Chondrocyte (in vitro differentiated cells): ENCODE data around the gene AGPAT1. TPM values are rescaled to one million over a fixed set of nuclear protein-coding genes. Genes with fewer than 3 reads are reported as not detected.

ENCODE experiments used
- DNase-seq: peaks from one replicate; pipeline ENCODE4 v3.0.0; 2021; ENCODE audit warnings: mixed read lengths, low spot score
- H3K27ac Mint-ChIP-seq: one replicate; pipeline ENCODE4 v1.8.0; 2021; ENCODE audit warnings: mild to moderate bottlenecking, moderate library complexity, mixed read lengths; ENCODE audit not compliant: unreplicated experiment
- H3K27me3 Mint-ChIP-seq: 2 replicates; pipeline ENCODE4 v1.8.0; 2021; ENCODE audit warnings: low read depth, mixed read lengths
- H3K36me3 Mint-ChIP-seq: 2 replicates; pipeline ENCODE4 v1.8.0; 2021; ENCODE audit warnings: low read depth, mixed read lengths
- H3K4me1 Mint-ChIP-seq: 2 replicates; pipeline ENCODE4 v1.8.0; 2021; ENCODE audit warnings: low read depth, mild to moderate bottlenecking, mixed read lengths
- H3K4me3 Mint-ChIP-seq: one replicate; pipeline ENCODE4 v1.8.0; 2021; ENCODE audit warnings: mild to moderate bottlenecking, moderate library complexity, mixed read lengths; ENCODE audit not compliant: unreplicated experiment
- H3K9me3 Mint-ChIP-seq: 2 replicates; pipeline ENCODE4 v1.8.0; 2021; ENCODE audit warnings: low read depth, mixed read lengths
- total RNA-seq: library from RNA; stranded (reverse); gene quantifications from 3 replicates; pipeline ENCODE4 v1.2.1, GENCODE V29; 2021
- TF ChIP-seq, protein P1 (sequence below): fragments of 200-600 bp; sonication (generic); IDR thresholded peaks from 2 replicates; pipeline ENCODE4 v1.5.0; 2021; ENCODE audit warnings: antibody characterized with exemption, mild to moderate bottlenecking, moderate library complexity

The AGPAT1 gene
- total RNA-seq, 1 donor from 2014 or later = 67.0 TPM

DNA sequence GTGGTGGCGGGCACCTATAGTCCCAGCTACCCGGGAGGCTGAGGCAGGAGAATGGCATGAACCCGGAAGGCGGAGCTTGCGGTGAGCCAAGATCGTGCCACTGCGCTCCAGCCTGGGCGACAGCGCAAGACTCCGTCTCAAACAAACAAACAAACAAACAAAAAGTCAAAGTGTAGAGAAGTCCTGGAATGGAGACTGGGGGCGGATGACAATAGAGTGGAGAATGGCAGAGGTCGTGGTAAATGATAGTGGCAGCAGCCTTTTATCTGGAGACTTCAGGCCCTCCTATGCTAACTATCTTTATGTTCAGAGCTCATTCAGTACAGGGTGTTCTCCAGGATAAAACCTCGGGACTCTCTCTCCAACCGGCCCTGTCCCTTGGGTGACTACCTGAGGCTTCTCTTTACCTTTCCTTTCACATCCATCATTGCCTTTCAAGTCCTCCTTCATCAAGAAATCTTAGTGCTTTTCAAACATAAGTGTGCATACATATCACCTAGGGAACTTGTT, 44.4 kb downstream of the AGPAT1 start:
- Mint-ChIP-seq H3K27me3 (no peaks in the 10 kb centered on the region), H3K9me3 (no peaks in the 10 kb centered on the region), H3K4me1 (peaks cover 41% of the 10 kb centered on the region), H3K36me3 (no peaks in the 10 kb centered on the region), H3K4me3 (no peak overlapping the region), H3K27ac (no peak overlapping the region)
- DNase-seq = no peak
- TF ChIP-seq, protein P1, sequence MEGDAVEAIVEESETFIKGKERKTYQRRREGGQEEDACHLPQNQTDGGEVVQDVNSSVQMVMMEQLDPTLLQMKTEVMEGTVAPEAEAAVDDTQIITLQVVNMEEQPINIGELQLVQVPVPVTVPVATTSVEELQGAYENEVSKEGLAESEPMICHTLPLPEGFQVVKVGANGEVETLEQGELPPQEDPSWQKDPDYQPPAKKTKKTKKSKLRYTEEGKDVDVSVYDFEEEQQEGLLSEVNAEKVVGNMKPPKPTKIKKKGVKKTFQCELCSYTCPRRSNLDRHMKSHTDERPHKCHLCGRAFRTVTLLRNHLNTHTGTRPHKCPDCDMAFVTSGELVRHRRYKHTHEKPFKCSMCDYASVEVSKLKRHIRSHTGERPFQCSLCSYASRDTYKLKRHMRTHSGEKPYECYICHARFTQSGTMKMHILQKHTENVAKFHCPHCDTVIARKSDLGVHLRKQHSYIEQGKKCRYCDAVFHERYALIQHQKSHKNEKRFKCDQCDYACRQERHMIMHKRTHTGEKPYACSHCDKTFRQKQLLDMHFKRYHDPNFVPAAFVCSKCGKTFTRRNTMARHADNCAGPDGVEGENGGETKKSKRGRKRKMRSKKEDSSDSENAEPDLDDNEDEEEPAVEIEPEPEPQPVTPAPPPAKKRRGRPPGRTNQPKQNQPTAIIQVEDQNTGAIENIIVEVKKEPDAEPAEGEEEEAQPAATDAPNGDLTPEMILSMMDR = no peak

DNA sequence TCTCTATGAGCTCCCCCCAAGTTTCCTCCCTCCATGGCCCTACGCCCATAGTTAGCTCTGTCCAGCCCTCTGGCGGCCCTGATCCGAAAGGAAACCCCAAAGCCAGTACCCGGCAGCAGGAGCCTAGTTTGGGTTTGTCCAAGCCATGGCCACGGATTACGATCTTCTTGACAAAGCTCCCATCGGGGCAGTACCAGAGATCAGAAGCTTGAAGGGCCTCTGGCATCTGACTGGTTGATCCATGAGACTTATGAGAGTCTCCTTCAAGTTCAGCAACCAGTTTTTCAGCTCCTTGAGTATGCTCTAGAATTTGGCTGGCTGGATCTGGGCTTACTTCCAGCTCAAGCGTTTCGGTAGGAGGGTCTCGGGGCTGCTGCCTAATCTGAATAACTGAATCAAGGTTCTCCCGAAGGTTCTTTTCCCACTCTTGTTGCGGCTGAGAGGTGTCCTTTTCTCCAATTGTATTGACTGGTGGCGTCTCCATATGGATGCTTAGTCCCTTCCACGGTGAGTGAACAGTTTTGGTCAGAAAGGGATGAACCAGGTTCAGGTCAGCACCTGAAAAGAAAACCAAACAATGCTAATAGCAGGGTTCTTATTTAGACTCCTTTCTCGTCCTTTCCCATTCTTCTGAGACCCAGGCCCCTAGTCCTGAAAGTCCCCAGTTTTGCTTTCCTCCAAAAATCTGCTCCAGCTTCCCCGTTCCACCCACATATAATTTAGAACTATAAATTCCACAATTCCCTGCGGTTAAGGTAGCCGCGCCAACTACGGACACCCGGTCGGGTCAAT, 46.4 kb downstream of the AGPAT1 start:
- Mint-ChIP-seq H3K9me3 (no peaks in the 10 kb centered on the region), H3K36me3 (peaks cover 5% of the 10 kb centered on the region), H3K4me1 (peaks cover 45% of the 10 kb centered on the region), H3K27me3 (no peaks in the 10 kb centered on the region), H3K4me3 (peak overlapping the region; percentile 90), H3K27ac (peak overlapping the region; percentile 99)
- TF ChIP-seq, protein P1 = no peak
- DNase-seq = no peak

DNA sequence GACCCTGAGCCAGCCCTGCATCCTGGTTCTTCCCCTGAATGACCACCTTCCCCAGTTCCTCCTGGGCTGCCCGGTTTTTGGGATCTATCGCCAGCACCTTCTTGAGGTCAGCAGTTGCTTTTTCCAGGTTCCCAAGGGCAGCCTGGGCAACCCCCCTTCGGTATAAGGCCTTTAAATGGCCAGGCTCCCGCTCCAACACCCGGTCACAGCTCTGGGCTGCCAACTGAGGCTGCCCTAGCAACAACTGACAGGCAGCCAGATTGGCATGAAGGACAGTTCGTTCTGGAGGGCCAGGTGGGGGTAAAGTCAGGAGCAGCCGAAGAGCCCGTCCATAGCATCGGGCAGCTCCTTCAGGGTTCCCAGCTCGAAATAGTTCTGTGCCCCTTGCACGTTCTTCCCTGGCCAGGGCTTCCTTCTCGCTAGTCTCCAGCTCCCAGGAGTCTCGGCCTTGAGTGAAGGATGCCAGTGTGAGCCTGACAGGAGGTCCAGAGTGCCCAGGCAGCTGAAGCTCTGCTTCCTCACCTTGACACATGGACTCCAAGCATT, 47.1 kb downstream of the AGPAT1 start:
- Mint-ChIP-seq H3K36me3 (peaks cover 9% of the 10 kb centered on the region), H3K4me3 (peak overlapping the region; percentile 99), H3K9me3 (no peaks in the 10 kb centered on the region), H3K4me1 (peaks cover 41% of the 10 kb centered on the region), H3K27me3 (no peaks in the 10 kb centered on the region), H3K27ac (peak overlapping the region; percentile 99)
- TF ChIP-seq, protein P1 = no peak
- DNase-seq = no peak

DNA sequence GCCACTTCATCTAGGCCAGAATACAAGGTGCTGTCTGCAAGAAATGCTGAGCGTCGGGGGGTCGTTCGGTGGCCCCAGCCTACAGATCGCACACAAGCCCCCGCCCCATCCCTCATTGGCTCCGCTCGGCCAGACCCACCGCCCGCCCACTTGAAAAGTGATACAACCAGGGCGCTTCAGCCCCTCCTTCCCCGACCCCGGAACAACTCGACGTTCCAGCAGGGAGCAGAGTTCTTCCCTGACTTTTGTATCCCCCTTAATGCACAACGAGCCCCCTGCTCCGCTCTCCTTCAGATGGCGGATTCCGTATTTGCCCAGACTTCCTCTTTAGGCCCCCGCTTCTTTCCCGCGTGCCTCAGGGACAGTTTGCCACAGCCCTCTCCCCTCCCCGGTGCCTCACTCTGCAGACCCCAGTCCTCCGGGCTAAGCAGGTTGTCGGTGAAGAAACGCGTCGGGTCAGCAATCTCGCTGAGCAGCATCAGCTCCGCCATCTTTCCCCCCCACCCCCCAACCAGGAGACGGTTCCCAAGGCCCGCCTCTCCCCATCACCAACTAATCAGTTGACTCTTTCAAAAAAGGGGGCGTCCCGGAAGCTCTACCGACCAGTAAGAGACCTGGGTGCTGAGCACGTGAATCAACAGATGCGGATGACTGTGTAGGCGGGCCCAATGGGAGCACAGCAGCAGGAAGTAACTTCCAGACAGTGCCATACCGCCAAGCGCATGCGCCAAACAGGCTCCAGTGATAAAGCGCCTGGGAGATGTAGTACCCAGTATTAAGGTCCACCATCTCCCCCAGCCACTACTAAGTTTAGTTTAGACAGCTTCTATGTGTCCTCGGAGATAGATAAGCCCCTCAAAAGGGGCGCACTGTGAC, 47.9 kb downstream of the AGPAT1 start, which contains the start of gene ATF6B:
Gene ATF6B, minus strand, starts transcription at position 530 of the 876 bp plus-strand sequence. Its CDS starts 39 bp downstream, at position 491.
- Mint-ChIP-seq H3K36me3 (peaks cover 9% of the 10 kb centered on the region), H3K4me1 (peaks cover 34% of the 10 kb centered on the region), H3K27me3 (no peaks in the 10 kb centered on the region), H3K9me3 (no peaks in the 10 kb centered on the region), H3K4me3 (peak within 1 kb of the TSS; percentile 99), H3K27ac (peak within 1 kb of the TSS; percentile 99)
- DNase-seq = peak; percentile 99
- TF ChIP-seq, protein P1 = no peak

- H3K27me3 Mint-ChIP-seq = no peaks in the 10 kb centered on the region
Observed at GRCh38 chr6:32127409-32127716, 48.5 kb downstream of the AGPAT1 start.

More at GRCh38 chr6:32127409-32127716, 48.5 kb downstream of the AGPAT1 start:
- peak overlapping the region; percentile 99 for H3K27ac Mint-ChIP-seq
- TF ChIP-seq, protein P1 = no peak
- H3K4me3 Mint-ChIP-seq = peak overlapping the region; percentile 99
- no peaks in the 10 kb centered on the region for H3K9me3 Mint-ChIP-seq
- H3K36me3 Mint-ChIP-seq = peaks cover 10% of the 10 kb centered on the region
- H3K4me1 Mint-ChIP-seq = peaks cover 34% of the 10 kb centered on the region
- no peak for DNase-seq
